GM18873 (cell line): ENCODE measurements around the gene TMEM167B.

Experiments
- ATAC-seq: cut with Tn5 transposase; IDR thresholded peaks from one replicate; pipeline ENCODE4 v1.9.1; 2021; ENCODE audit warnings: mild to moderate bottlenecking, moderate library complexity, moderate number of reproducible peaks; ENCODE audit not compliant: unreplicated experiment, low FRiP score

The TMEM167B gene

GRCh38 chr1:109080441-109081082 is 10.0 kb upstream of the TMEM167B start:
- no peak for ATAC-seq

- no peak for ATAC-seq
Measured at GRCh38 chr1:109083501-109083900, 7.1 kb upstream of the TMEM167B start.

- no peak for ATAC-seq
Measured at GRCh38 chr1:109083923-109084322, 6.6 kb upstream of the TMEM167B start.

- ATAC-seq, result no peak
Measured at GRCh38 chr1:109084563-109085517, 5.7 kb upstream of the TMEM167B start.

- no peak for ATAC-seq
Measured at GRCh38 chr1:109089242-109090015, 1.1 kb upstream of the TMEM167B start.

GRCh38 chr1:109091078-109091838 is 694 bp downstream of the TMEM167B start:
- peak; percentile 30 for ATAC-seq

GRCh38 chr1:109091839-109092193 is 1.3 kb downstream of the TMEM167B start:
- ATAC-seq, result no peak

- no peak for ATAC-seq
Measured at GRCh38 chr1:109094377-109094803, 3.8 kb downstream of the TMEM167B start.

GRCh38 chr1:109094871-109095270 is 4.3 kb downstream of the TMEM167B start:
- no peak for ATAC-seq

GRCh38 chr1:109095631-109096030 is 5.1 kb downstream of the TMEM167B start:
- ATAC-seq, result no peak

GRCh38 chr1:109096120-109096519 is 5.6 kb downstream of the TMEM167B start:
- no peak for ATAC-seq

- peak; percentile 82 for ATAC-seq
Measured at GRCh38 chr1:109099938-109100773, 9.6 kb downstream of the TMEM167B start.

GRCh38 chr1:109104364-109105151 is 14.0 kb downstream of the TMEM167B start:
- no peak for ATAC-seq

- ATAC-seq, result no peak
Measured at GRCh38 chr1:109105881-109106280, 15.3 kb downstream of the TMEM167B start.

- no peak for ATAC-seq
Measured at GRCh38 chr1:109107785-109108184, 17.2 kb downstream of the TMEM167B start.

GRCh38 chr1:109109906-109110305 is 19.3 kb downstream of the TMEM167B start:
- no peak for ATAC-seq

GRCh38 chr1:109111386-109112055 is 21.0 kb downstream of the TMEM167B start:
- no peak for ATAC-seq

GRCh38 chr1:109112056-109112651 is 21.6 kb downstream of the TMEM167B start:
- no peak for ATAC-seq
